GM12864 (cell line): ENCODE measurements around the gene MTIF3.

Experiments used
- DNase-seq: peaks from one replicate; pipeline ENCODE4 v3.0.0-alpha.2; 2011; ENCODE audit warnings: low read depth
- H3K4me3 ChIP-seq: 2 replicates; pipeline ENCODE4 v1.5.1; 2011; ENCODE audit warnings: mild to moderate bottlenecking, low read depth, low read length, control low read depth
- CTCF ChIP-seq: IDR thresholded peaks from 2 replicates; pipeline ENCODE4 v1.5.1; 2011; ENCODE audit warnings: low read depth, mild to moderate bottlenecking, moderate library complexity, low read length, control low read depth, inconsistent platforms; ENCODE audit errors: missing control alignments

MTIF3 gene

GRCh38 chr13:27419328-27419727 lies 31.0 kb downstream of the MTIF3 start:
- no peak for TF ChIP-seq CTCF

GRCh38 chr13:27415116-27415515 lies 35.2 kb downstream of the MTIF3 start:
- no peak for DNase-seq
- TF ChIP-seq CTCF: no peak

More at GRCh38 chr13:27419328-27419727, 31.0 kb downstream of the MTIF3 start:
- no peak overlapping the region for H3K4me3 ChIP-seq
- no peak for DNase-seq

GRCh38 chr13:27411341-27411740 lies 39.0 kb downstream of the MTIF3 start:
- no peak for DNase-seq
- H3K4me3 ChIP-seq: no peak overlapping the region
- no peak for TF ChIP-seq CTCF

More at GRCh38 chr13:27415116-27415515, 35.2 kb downstream of the MTIF3 start:
- H3K4me3 ChIP-seq: no peak overlapping the region

GRCh38 chr13:27409013-27409412 lies 41.4 kb downstream of the MTIF3 start:
- TF ChIP-seq CTCF: no peak
- no peak overlapping the region for H3K4me3 ChIP-seq
- no peak for DNase-seq

GRCh38 chr13:27408074-27408473 lies 42.3 kb downstream of the MTIF3 start:
- no peak for TF ChIP-seq CTCF
- DNase-seq: no peak
- H3K4me3 ChIP-seq: no peak overlapping the region

GRCh38 chr13:27406178-27406939 lies 44.0 kb downstream of the MTIF3 start:
- TF ChIP-seq CTCF: peak; percentile 46
- no peak overlapping the region for H3K4me3 ChIP-seq
- DNase-seq: no peak
